LNCaP clone FGC (cell line): ENCODE measurements around the gene ABHD13.

ENCODE experiments used
- DNase-seq: peaks from one replicate; pipeline ENCODE4 v3.0.0-alpha.2; 2011; ENCODE audit warnings: low read depth
- H3K4me3 ChIP-seq: 2 replicates; pipeline ENCODE4 v1.5.1; 2011; ENCODE audit warnings: mild to moderate bottlenecking, low read depth, low read length, control low read depth
- TF ChIP-seq, protein P1 (sequence below): IDR thresholded peaks from 2 replicates; pipeline ENCODE4 v1.5.1; 2012; ENCODE audit warnings: mild to moderate bottlenecking; ENCODE audit not compliant: control insufficient read depth, insufficient read depth; ENCODE audit errors: extremely low read depth

Gene ABHD13

DNA sequence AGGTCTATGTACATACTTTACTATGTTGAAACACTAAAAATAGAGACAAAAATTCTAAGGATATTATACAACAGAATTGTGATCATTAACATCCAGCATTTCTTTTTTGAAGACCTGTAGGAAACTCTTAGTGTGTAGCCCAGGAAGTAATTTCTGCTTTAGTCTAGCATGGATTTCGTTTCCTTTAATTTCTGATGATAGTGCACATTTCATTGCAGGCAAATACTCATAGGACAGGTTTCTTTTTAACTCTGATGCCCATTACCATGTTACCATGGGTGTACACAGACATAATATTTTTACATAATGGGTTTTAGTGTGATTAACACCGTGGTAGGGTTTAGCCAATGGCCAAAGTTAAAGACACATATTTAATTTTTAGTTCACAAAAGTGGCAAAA, 29.9 kb upstream of the ABHD13 start:
- H3K4me3 ChIP-seq = no peak overlapping the region
- TF ChIP-seq, protein P1, sequence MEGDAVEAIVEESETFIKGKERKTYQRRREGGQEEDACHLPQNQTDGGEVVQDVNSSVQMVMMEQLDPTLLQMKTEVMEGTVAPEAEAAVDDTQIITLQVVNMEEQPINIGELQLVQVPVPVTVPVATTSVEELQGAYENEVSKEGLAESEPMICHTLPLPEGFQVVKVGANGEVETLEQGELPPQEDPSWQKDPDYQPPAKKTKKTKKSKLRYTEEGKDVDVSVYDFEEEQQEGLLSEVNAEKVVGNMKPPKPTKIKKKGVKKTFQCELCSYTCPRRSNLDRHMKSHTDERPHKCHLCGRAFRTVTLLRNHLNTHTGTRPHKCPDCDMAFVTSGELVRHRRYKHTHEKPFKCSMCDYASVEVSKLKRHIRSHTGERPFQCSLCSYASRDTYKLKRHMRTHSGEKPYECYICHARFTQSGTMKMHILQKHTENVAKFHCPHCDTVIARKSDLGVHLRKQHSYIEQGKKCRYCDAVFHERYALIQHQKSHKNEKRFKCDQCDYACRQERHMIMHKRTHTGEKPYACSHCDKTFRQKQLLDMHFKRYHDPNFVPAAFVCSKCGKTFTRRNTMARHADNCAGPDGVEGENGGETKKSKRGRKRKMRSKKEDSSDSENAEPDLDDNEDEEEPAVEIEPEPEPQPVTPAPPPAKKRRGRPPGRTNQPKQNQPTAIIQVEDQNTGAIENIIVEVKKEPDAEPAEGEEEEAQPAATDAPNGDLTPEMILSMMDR = no peak
- DNase-seq = no peak

DNA sequence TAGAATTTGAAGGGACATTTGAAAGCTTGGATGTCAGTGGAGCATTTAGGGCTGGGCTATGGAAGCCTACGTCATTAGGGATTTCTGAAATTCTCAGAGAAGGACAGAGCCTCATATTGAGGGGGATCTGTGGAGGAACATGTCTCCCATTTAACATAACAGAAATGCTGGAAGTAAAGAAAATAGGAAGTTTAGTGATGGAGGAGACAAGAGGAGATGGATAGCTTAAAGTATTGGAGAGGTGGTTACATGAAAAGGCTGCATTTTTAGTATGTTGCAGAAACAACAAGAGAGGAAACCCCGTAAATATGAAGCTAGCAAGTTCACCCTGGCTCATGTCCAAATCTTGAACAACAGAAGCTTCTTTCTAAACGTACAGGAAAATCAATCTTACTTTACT, 27.3 kb upstream of the ABHD13 start:
- H3K4me3 ChIP-seq = no peak overlapping the region
- DNase-seq = no peak
- TF ChIP-seq, protein P1 = no peak

DNA sequence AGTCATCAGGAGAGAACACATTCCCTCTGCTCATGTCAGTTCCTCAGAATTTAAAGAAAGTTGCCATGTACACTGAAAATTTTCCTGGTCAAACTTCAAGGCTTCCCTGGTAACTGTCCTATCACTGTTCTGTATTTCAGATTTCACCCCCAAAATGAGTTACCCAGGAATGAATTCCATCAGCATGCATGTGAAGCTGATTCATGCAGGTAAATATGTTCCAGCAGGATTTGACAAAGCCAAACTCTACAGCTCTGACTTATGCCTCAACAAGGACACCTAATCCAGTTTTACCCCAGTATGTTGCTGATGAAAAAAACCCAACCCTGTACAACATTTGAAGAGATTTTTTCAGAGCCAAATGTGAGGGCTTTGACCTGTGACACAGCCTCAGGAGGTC, 24.4 kb upstream of the ABHD13 start:
- no peak for DNase-seq
- TF ChIP-seq, protein P1 = no peak
- no peak overlapping the region for H3K4me3 ChIP-seq

DNA sequence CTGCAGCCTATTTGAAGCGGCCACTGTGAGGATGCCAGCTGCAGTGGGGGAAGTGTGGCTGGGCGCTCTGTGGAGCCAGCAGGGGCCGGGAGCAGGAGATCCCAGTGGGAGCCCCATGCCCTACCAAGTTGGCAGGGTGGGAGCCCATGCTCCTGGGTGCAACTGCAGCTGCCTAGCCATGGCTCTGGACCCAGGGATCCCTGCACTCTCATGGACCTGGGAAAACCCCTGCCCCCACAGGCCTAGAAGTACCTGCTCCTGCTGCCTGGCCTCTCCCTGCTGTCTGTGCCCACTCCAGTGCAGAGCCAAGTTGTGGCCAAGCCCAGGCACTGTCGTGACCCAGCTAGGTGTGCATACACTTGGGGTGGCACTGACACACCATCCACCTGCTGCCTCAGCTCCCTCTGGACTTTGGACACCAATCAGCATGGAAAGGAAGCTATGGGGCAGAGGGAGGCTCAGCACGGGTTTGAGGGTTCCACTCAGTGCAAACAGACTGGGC, 23.7 kb upstream of the ABHD13 start:
- no peak for DNase-seq

DNA sequence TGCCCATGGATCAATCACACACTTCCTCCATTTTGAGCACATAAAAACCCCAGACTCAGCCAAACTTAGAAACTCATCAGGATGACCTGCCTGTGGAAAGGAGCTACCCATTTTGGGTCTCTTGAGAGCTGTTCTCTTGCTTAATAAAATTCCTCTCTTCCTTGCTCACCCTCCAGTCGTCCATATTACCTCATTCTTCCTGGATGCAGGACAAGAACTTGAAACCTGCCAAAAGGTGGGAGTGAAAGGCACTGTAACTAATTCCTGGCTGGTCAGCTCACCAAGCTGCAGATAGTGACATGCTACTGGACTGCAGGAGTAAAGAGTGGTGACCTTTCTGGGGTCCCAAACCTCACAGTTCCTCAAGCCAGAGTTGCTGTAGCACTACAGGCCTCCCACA, 23.0 kb upstream of the ABHD13 start:
- no peak overlapping the region for H3K4me3 ChIP-seq
- DNase-seq = no peak
- TF ChIP-seq, protein P1 = no peak

More for the DNA sequence above, 23.7 kb upstream of the ABHD13 start:
- TF ChIP-seq, protein P1 = no peak
- no peak overlapping the region for H3K4me3 ChIP-seq

DNA sequence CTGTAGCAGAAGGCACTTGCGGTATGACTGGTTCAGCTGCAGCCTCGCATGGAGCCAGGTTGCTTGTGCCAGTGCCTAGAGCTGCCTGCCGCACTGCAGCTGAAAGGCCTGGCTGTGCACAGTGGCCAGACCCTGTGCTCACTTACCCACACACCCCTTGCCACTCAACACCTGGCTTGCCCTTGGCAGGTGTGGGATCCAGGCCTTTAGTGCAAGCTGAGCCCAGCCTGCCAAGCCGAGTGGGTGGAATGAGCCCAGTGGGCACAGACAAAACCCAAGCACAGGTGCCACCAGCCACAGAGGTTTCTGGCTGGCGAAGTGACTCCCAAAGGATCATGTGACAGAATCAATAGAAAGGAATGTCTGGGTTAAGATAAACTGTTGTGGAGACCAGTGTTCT, 22.3 kb upstream of the ABHD13 start:
- TF ChIP-seq, protein P1 = no peak
- DNase-seq = no peak
- H3K4me3 ChIP-seq = no peak overlapping the region

DNA sequence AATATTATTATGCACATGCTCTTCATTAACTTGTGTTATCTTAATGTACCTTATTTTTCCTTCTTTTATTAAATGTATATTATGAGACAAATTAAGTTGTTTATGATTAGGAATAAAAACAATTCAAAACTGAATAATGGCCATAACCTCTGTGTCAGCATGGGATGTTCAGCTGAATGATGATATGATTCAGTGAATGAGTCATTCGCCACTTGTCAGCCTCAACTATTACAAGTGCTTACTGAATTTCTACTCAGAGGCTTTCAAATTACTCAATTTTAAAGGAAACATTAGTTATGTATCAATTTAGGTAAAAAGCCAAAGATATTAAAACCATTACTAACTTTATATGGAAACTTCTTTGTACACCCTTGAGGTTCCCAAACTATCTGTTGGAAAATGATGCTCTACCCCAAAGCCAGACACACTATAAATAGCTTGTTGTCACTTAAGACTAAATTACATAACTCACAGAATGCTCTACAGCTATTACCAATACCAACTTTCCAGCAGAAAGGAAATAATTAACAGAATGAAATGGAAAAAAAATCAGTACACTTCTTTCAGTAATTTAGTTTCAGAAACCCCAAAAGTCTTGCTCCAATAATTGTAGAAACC, 17.3 kb upstream of the ABHD13 start:
- TF ChIP-seq, protein P1 = no peak
- no peak overlapping the region for H3K4me3 ChIP-seq
- no peak for DNase-seq
